Activated CD4-positive, alpha-beta memory T cell treated with anti-CD3 and anti-CD28 coated beads, Interleukin-2, amount 10 ng/mL, durations not matched to agents 7 days and 5 days (primary cell): ENCODE data around the gene KCNK13. TPM values are rescaled to one million over a fixed set of nuclear protein-coding genes. Genes with fewer than 3 reads are reported as not detected.
"Not testable (repeated sequence)": the region's sequence is repeated elsewhere in the genome, so short reads cannot be mapped to it uniquely, and the experiment has no call there.

ENCODE experiments used
- CTCF ChIA-PET: fragments of 350-600 bp; sonication (Branson Sonifier 250); formaldehyde crosslinking; loops from one replicate; lab custom pipeline; 2021; ENCODE audit warnings: antibody characterized with exemption, inconsistent platforms; lab: Charles Lee
- POLR2A ChIA-PET: fragments of 350-600 bp; sonication (Branson Sonifier 250); formaldehyde crosslinking; loops from one replicate; lab custom pipeline; 2021; ENCODE audit warnings: antibody characterized with exemption; lab: Charles Lee
- DNase-seq: peaks from one replicate; pipeline ENCODE4 v3.0.0-alpha.2; 2020
- H3K27ac Mint-ChIP-seq: one replicate; pipeline ENCODE4 v1.8.0; 2021; ENCODE audit warnings: mild to moderate bottlenecking, mixed read lengths
- H3K27me3 Mint-ChIP-seq: one replicate; pipeline ENCODE4 v1.8.0; 2021; ENCODE audit warnings: mixed read lengths
- H3K36me3 Mint-ChIP-seq: one replicate; pipeline ENCODE4 v1.8.0; 2021; ENCODE audit warnings: low read depth, mixed read lengths
- H3K4me1 Mint-ChIP-seq: one replicate; pipeline ENCODE4 v1.8.0; 2021; ENCODE audit warnings: mixed read lengths
- H3K4me3 Mint-ChIP-seq: one replicate; pipeline ENCODE4 v1.8.0; 2021; ENCODE audit warnings: mild to moderate bottlenecking, mixed read lengths
- H3K9me3 Mint-ChIP-seq: one replicate; pipeline ENCODE4 v1.8.0; 2021; ENCODE audit warnings: mixed read lengths
- total RNA-seq, 2 experiments: library from RNA; stranded (reverse); gene quantifications; one replicate each; pipeline ENCODE4 v1.2.3, GENCODE V29; 2021

KCNK13 gene
- total RNA-seq, 2 experiments from 2014 or later, result 0.18 to 0.28 TPM

- no peak overlapping the region for H3K4me3 Mint-ChIP-seq
- no peak for DNase-seq
- H3K27ac Mint-ChIP-seq, result no peak overlapping the region
- no peaks in the 10 kb centered on the region for H3K4me1 Mint-ChIP-seq
- ChIA-PET CTCF (no interaction called here), POLR2A (no interaction called here)
- no peaks in the 10 kb centered on the region for H3K9me3 Mint-ChIP-seq
- peaks cover 33% of the 10 kb centered on the region for H3K27me3 Mint-ChIP-seq
- no peaks in the 10 kb centered on the region for H3K36me3 Mint-ChIP-seq
These were observed 17.8 kb downstream of the KCNK13 start for GRCh38 chr14:90079576-90079975.

DNA sequence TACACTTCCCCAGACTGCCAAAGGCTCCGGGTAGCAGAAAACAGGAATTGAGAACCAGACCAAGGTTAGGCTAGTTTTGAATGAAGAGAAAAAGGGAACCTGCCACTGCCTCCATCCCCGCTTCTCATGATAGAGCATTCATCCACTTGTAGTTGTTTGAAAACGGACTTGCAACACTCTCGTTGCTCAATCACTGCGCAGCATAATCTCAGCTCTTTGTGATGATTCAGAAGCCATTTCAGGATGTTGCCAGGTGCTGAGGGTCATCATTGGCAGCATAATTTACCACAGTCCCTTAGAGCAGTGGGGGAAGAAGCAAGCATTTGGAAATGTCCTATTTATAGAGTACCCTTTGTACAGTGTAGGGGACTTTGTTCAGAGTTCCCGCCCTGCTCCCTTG is 25.6 kb downstream of the KCNK13 start:
- DNase-seq, result no peak
- Mint-ChIP-seq H3K27ac (no peak overlapping the region), H3K27me3 (peaks cover 21% of the 10 kb centered on the region), H3K36me3 (no peaks in the 10 kb centered on the region), H3K4me1 (no peaks in the 10 kb centered on the region), H3K4me3 (no peak overlapping the region), H3K9me3 (no peaks in the 10 kb centered on the region)
- ChIA-PET POLR2A (no interaction called here), CTCF (no interaction called here)

DNA sequence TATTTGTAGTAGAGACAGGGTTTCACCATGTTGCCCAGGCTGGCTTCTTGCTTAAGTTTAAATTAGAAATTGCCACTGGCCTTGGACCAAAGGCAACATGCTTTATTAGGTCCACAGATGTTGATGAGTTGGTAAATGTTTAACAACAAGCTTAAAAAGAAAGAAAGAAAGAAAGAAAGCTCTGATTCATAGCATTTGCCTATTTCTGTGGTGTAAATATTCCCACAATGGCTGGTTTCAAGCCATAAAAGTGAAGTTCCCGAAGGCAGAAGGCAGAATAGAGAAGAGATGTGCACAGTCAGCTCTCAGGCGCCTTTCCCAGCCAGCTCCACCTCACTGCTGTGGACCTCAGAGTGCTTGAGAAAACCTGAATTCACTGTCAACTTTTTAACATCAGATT is 26.4 kb downstream of the KCNK13 start:
- CTCF ChIA-PET, result interaction anchor here (0.7 kb wide), 1 partner anchor 87 kb away, joined by 3 read pairs; no protein-coding TSS in a partner anchor
- Mint-ChIP-seq H3K4me1 (peaks cover under 1% of the 10 kb centered on the region), H3K4me3 (no peak overlapping the region), H3K36me3 (no peaks in the 10 kb centered on the region), H3K27me3 (peaks cover 21% of the 10 kb centered on the region), H3K9me3 (no peaks in the 10 kb centered on the region), H3K27ac (no peak overlapping the region)
- POLR2A ChIA-PET, result no interaction called here
- DNase-seq, result no peak

DNA sequence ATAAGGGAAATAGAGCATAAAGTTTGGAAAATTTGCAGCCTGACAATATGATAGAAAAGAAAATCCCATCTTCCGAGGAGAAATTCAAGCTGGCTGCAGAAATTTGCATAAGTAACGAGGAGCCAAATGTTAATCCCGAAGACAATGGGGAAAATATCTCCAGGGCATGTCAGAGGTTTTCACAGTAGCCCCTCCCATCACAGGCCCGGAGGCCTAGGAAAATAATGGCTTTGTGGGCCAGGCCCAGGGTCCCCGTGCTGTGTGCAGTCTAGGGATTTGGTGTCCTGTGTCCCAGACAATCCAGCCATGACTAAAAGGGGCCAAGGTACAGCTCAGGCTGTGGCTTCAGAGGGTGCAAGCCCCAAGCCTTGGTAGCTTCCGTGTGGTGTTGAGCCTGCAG is 27.7 kb downstream of the KCNK13 start:
- POLR2A ChIA-PET, H3K36me3 Mint-ChIP-seq, H3K4me3 Mint-ChIP-seq, DNase-seq, H3K27ac Mint-ChIP-seq, H3K9me3 Mint-ChIP-seq: not testable (repeated sequence)
- Mint-ChIP-seq H3K27me3 (peaks cover 10% of the 10 kb centered on the region), H3K4me1 (peaks cover 12% of the 10 kb centered on the region)
- CTCF ChIA-PET, result interaction anchor here (0.6 kb wide), 1 partner anchor 151 kb away, joined by 3 read pairs; no protein-coding TSS in a partner anchor

DNA sequence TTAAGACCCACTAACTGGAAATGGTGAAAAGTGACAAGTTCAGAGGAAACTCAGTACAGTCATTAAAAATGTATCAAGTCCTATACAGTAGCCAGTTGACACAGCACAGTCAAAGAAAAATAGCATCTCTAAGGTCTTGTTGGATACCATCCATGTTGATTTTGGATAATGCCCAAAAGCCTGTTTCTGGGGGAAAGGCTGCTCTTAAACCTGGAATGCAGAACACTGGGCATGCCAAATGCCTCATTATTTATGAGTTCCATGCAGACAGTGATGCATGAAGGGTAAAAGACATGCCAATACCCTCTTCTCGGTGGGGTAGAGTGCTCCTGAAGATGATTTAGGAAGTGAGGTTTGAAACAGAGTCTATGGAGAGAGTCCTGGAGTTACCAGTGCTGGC is 29.6 kb downstream of the KCNK13 start:
- H3K27me3 Mint-ChIP-seq, result peaks cover 7% of the 10 kb centered on the region
- ChIA-PET CTCF (no interaction called here), POLR2A (no interaction called here)
- no peak overlapping the region for H3K27ac Mint-ChIP-seq
- no peak for DNase-seq
- H3K36me3 Mint-ChIP-seq, result no peaks in the 10 kb centered on the region
- H3K9me3 Mint-ChIP-seq, result peaks cover 4% of the 10 kb centered on the region
- H3K4me3 Mint-ChIP-seq, result no peak overlapping the region
- H3K4me1 Mint-ChIP-seq, result peaks cover 15% of the 10 kb centered on the region

DNA sequence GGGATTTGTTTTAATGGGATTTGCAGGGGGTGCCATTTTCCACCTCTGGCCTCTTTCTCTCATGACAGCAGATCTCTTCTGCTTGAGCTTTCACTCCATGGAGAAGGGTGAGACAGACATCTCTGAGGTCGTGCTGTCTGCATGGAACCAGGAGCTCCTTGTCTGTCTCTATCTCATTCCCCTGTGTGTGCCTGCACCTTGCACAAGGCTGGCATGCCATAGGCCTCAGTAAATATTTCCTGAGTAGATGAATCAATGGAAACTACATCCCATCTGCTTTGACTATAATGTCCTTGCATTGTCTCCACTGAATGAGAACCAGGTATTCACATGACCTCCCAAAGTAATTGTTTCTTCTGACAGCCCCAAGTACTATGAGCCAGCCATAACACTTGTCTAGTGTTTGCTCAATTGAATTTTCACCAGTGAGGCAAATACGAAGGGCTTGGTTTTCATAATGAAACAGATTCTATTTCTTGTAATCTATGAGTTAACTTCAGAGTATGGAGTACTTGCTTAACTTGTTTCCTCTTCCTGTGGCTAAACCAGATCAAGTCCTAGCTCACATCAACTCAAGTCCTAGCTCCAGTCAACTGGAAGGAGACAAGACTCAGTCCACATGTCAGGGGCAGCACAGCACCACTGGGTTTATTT is 32.3 kb downstream of the KCNK13 start:
- peaks cover 6% of the 10 kb centered on the region for H3K27me3 Mint-ChIP-seq
- DNase-seq, result no peak
- no peaks in the 10 kb centered on the region for H3K36me3 Mint-ChIP-seq
- peaks cover 15% of the 10 kb centered on the region for H3K4me1 Mint-ChIP-seq
- ChIA-PET POLR2A (no interaction called here), CTCF (interaction anchor here (1.0 to 1.5 kb wide), 2 partner anchors 40 to 121 kb away, joined by 3 read pairs; no protein-coding TSS in a partner anchor)
- H3K4me3 Mint-ChIP-seq, result no peak overlapping the region
- peak overlapping the region; percentile 57 for H3K27ac Mint-ChIP-seq
- H3K9me3 Mint-ChIP-seq, result peaks cover 4% of the 10 kb centered on the region

DNA sequence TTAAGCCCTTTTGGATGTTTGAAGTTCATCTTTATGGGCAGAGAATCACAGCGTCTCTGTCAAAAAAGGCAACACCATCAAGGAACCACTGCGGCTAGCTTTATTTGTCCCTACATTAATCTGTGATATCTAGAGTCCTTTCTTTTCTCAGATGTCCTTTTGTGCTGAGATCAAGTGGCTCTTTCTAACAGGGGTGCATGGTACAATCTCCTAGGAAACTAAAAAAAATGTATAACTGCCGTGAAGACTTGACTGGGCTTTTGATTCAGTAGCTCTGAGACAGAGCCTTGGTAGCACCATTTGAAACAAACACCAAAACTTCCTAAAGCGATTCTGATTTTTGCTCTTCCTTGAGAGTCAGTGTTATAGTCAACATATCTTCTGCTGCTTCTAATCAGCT is 33.3 kb downstream of the KCNK13 start:
- H3K27ac Mint-ChIP-seq, result no peak overlapping the region
- H3K4me3 Mint-ChIP-seq, result no peak overlapping the region
- POLR2A ChIA-PET, result no interaction called here
- CTCF ChIA-PET, result interaction anchor here (1.5 kb wide), 1 partner anchor 41 kb away, joined by 3 read pairs; no protein-coding TSS in a partner anchor
- H3K27me3 Mint-ChIP-seq, result peaks cover 2% of the 10 kb centered on the region
- no peaks in the 10 kb centered on the region for H3K36me3 Mint-ChIP-seq
- peaks cover 4% of the 10 kb centered on the region for H3K9me3 Mint-ChIP-seq
- DNase-seq, result no peak
- peaks cover 15% of the 10 kb centered on the region for H3K4me1 Mint-ChIP-seq

- POLR2A ChIA-PET, result no interaction called here
- DNase-seq, result no peak
- H3K4me1 Mint-ChIP-seq, result peaks cover 15% of the 10 kb centered on the region
- CTCF ChIA-PET, result no interaction called here
- H3K27ac Mint-ChIP-seq, result no peak overlapping the region
- H3K9me3 Mint-ChIP-seq, result peaks cover 4% of the 10 kb centered on the region
- H3K4me3 Mint-ChIP-seq, result no peak overlapping the region
- peaks cover under 1% of the 10 kb centered on the region for H3K27me3 Mint-ChIP-seq
- no peaks in the 10 kb centered on the region for H3K36me3 Mint-ChIP-seq
These were observed 34.8 kb downstream of the KCNK13 start for GRCh38 chr14:90096566-90096965.

DNA sequence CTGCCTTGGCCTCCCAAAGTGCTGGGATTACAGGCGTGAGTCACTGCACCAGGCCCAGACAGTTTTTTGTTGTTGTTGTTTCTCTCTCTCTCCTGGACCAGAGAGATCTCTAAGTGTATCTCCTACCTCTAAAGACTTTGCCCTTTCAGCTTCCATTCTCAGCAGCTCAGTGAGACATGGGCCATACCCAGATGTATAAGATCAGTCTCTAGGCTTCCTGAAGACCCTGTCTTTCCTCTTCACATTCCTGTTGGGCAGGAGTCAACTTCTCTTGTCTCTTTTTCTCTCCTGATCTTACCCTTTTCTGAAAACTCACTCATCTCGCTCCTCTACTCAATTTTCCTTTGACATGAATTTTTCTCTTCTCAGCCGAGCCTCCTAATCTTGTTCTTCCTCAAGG is 42.0 kb downstream of the KCNK13 start:
- H3K9me3 Mint-ChIP-seq, result no peaks in the 10 kb centered on the region
- DNase-seq, result no peak
- no peaks in the 10 kb centered on the region for H3K36me3 Mint-ChIP-seq
- no peak overlapping the region for H3K27ac Mint-ChIP-seq
- H3K4me1 Mint-ChIP-seq, result no peaks in the 10 kb centered on the region
- ChIA-PET POLR2A (interaction anchor here (0.6 kb wide), 1 partner anchor 524 kb away, joined by 3 read pairs; no protein-coding TSS in a partner anchor), CTCF (no interaction called here)
- peaks cover 5% of the 10 kb centered on the region for H3K27me3 Mint-ChIP-seq
- no peak overlapping the region for H3K4me3 Mint-ChIP-seq

DNA sequence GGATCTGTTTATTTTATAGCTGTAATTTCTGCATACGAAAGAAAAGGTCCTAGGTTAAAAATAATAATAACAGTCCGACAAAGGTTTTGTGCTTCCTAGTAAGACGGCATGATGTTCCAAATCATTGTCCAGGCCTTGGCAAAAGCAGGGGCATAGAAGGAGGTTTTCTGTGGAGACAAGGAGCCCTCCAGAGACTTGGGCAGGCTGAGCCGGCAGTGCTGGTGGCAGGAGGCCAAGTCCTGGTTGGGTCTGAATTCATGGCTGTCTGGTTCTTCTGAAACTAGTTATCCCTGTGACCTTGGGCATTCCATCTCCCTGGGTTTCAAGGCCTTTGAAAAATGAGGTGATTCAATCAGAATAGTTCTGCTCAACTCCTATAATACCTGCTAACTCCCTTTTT is 44.0 kb downstream of the KCNK13 start:
- no peaks in the 10 kb centered on the region for H3K4me1 Mint-ChIP-seq
- no peaks in the 10 kb centered on the region for H3K9me3 Mint-ChIP-seq
- ChIA-PET POLR2A (no interaction called here), CTCF (no interaction called here)
- peaks cover 7% of the 10 kb centered on the region for H3K27me3 Mint-ChIP-seq
- H3K4me3 Mint-ChIP-seq, result no peak overlapping the region
- H3K36me3 Mint-ChIP-seq, result no peaks in the 10 kb centered on the region
- no peak for DNase-seq
- no peak overlapping the region for H3K27ac Mint-ChIP-seq

DNA sequence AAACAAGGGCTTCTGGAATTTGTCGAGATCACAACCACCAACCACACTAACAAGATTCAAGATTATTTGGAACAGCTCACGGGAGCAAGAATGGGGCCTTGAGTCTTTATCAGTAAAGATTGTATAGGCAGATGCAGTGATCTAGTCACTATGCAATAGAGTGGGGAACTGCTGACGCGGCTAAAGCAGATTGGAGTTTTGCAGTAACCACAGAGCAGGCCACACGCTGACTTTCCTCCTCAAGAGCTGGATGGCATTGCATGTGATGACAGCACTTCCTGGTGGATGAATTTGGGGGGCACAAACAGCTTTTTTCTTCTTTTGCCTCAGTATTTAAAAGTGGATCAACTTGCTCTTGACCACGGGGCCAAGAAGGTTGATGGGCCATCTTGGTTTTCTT is 46.0 kb downstream of the KCNK13 start:
- ChIA-PET POLR2A (no interaction called here), CTCF (no interaction called here)
- H3K27ac Mint-ChIP-seq, result no peak overlapping the region
- no peaks in the 10 kb centered on the region for H3K9me3 Mint-ChIP-seq
- H3K4me1 Mint-ChIP-seq, result no peaks in the 10 kb centered on the region
- no peaks in the 10 kb centered on the region for H3K36me3 Mint-ChIP-seq
- DNase-seq, result no peak
- H3K4me3 Mint-ChIP-seq, result no peak overlapping the region
- H3K27me3 Mint-ChIP-seq, result peaks cover 21% of the 10 kb centered on the region

DNA sequence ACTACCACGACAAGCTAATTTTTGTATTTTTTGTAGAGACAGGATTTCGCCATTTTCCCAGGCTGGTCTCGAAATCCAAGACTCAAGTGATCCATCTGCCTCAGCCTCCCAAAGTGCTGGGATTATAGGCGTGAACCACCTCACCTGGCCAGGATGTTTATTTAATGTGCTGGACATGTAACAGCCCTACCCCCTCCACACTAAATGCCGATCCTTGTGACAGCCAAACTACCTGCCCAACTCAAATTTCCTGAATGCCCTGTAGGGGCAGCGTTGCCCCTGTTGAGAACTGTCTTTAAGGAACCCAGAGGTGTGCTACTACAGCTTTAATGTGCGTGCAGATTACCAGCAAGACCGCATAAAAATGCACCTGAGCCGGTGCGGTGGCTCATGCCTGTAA is 48.1 kb downstream of the KCNK13 start:
- Mint-ChIP-seq H3K4me3 (no peak overlapping the region), H3K27me3 (peaks cover 20% of the 10 kb centered on the region), H3K27ac (no peak overlapping the region), H3K36me3 (no peaks in the 10 kb centered on the region), H3K4me1 (no peaks in the 10 kb centered on the region), H3K9me3 (no peaks in the 10 kb centered on the region)
- POLR2A ChIA-PET, result no interaction called here
- CTCF ChIA-PET, result no interaction called here
- no peak for DNase-seq

DNA sequence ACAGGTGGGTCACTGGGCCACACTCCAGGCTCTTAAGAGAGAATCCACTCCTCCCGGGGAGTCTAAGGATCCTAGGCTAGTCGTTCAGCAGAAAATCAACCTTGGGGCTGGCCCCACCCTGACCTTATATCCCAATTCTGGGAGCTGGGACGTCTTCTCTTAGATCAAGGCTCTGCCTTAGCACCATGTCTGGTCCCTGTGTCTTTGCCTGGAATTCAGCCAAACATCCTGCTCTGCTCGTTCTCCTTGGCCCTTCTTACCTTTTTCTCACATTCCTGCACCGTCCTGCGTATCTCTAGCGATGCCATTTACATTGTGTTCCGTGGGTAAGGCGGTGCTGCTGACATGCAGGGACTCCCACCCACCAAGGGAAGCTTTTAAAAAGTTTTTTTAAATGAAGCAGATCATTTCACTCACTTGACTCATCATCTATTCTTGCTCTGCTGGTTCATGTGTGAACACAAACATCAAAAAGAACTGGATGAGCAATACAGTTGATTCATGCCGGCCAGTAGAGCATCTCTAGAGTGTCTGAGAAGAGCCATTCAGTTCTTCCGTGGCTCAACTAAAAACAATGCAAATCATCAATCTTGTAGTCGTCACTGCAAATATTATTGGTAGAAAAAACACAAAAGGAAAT is 50.2 kb downstream of the KCNK13 start:
- H3K9me3 Mint-ChIP-seq, result no peaks in the 10 kb centered on the region
- ChIA-PET CTCF (no interaction called here), POLR2A (no interaction called here)
- DNase-seq, result no peak
- H3K36me3 Mint-ChIP-seq, result no peaks in the 10 kb centered on the region
- no peak overlapping the region for H3K27ac Mint-ChIP-seq
- peaks cover 20% of the 10 kb centered on the region for H3K27me3 Mint-ChIP-seq
- no peak overlapping the region for H3K4me3 Mint-ChIP-seq
- no peaks in the 10 kb centered on the region for H3K4me1 Mint-ChIP-seq

DNA sequence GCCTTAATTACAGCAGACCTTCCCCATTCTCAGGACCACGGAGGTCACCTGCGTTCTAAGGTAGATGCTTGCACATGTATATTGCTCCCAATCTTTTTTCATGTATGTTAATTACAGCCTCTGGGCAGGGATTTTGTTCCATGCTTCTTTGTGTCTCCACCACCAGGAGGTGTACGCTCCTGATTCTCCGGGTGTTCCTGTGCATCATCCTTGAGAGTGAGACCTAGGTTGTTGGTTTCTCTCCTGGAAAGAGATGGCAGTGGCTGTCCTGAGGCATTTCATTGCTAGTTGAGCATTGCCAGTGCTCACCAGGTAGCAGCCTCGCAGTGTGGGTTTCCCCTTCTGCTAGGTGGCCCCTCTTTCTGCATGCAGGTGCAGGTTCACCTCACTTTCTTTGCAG is 52.8 kb downstream of the KCNK13 start:
- ChIA-PET CTCF (no interaction called here), POLR2A (no interaction called here)
- Mint-ChIP-seq H3K36me3 (no peaks in the 10 kb centered on the region), H3K4me3 (no peak overlapping the region), H3K27me3 (peaks cover 20% of the 10 kb centered on the region), H3K9me3 (no peaks in the 10 kb centered on the region), H3K27ac (no peak overlapping the region), H3K4me1 (no peaks in the 10 kb centered on the region)
- no peak for DNase-seq
